NCI-H1105 (cell line): ENCODE results near the gene FAM110C.
"Not testable (repeated sequence)": the region's sequence is repeated elsewhere in the genome, so short reads cannot be mapped to it uniquely, and the experiment has no call there.

ENCODE experiments used
- DNase-seq: peaks from one replicate; lab custom pipeline; 2025; lab: John Stamatoyannopoulos, UW

Gene FAM110C

DNA sequence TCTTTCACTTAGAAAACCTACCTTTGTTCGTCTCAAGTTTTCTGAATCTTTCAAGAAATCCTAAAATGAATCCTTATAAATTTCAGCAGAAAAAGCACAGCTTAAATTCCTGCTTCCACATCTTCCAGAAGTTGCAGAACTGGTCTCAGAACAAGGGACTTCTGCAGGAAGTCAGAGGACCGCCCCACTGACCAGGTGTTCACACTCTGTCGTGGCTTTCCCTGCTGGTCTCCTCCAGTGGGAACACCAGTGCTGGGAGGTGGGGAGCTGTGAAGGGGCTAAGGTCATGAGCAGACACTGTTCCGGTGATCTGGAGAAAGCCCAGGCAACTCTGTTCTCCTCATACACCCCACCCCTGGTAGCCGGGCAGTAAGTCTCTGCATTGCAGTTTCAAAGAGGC is 3.5 kb downstream of the FAM110C start:
- DNase-seq = no peak

- no peak for DNase-seq
These were observed 5.8 kb downstream of the FAM110C start for GRCh38 chr2:40465-40864.

DNA sequence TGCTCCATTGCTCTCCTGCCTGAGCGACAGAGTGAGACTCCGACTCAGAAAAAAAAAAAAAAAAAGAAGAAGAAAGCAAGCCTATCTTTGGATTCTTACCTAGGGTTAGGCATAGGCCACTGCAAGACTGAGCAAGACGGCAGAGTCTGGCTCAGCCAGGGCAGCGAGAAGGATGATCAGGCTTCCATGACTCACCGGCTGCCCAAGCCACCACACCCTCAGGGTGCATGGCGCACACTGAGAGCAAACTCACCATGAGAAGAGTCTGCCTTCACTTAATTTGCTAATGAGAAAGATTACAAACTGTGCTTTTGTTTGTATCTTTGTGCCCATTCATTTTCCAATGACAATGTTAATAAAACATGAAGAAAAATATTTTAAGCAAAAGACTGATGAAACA is 8.2 kb downstream of the FAM110C start:
- DNase-seq = no peak

GRCh38 chr2:36318-36717 is 10.0 kb downstream of the FAM110C start:
- no peak for DNase-seq

- DNase-seq = no peak
These were observed 10.5 kb downstream of the FAM110C start for GRCh38 chr2:35852-36251.

DNA sequence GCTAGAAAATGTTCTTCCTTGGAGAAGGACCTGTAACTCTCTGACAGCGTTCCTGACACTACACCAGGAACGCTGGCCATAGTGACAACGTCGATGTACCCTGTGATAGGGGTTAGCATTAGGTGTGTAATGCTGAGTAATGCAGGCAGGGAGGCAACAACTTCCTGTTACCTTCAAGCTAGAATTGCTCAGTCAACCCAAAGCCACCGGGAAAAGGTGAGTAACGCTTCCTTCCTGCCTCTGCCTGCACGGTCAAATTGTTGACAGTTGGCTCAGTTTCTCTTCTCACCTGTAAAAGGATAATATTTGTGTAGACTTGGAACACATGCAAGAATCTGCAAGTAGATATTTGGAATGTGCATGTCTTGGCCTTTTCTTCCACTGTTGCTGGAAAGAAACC is 12.7 kb downstream of the FAM110C start:
- DNase-seq = no peak

- no peak for DNase-seq
These were observed 14.2 kb downstream of the FAM110C start for GRCh38 chr2:32068-32467.

DNA sequence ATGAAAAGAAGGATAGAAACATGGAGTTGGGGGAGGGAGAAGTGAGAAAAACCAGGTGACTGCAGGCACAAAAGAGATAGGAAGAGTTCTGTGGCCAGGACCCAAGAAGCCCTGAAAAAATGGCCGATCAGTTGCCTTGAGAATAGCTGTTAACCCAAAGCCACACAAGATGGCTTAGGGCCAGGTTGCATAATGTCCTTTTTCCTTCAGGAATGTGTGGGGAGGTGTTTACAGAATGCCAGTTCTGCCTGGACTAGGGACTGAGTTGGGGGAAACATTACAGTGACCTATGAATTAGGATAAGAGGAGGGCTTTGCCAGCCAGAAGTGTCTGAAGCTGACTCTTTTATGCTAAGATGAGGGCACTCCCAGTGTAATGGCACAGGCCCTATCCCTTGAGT is 17.1 kb downstream of the FAM110C start:
- DNase-seq = no peak

DNA sequence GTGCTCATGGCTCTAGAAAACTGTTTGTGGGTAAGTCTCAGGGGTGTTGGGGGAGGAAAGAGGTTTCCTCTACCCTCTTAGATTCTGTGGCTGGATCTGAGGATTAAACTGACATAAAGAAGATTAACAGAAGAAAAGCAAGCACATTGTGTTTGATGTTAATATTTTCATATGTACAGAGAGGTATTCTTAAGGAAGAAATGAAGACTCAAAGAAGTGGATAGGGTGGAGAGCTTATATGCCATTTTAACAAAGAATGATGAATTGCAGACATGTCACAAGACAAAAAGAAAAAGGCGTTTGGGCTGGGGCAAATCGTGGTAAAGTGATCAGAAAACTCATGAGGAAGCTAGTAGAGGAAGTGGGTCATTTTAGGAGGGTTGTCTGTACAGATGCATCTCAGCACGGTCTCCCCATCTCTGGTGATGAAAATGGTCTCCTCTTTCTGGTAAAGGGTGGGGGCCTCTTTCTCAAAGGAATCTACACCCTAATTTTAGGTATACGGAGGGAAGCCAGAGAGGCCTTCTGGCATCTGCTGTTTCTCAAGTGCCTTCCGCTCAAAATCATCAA is 17.8 kb downstream of the FAM110C start:
- DNase-seq = no peak

- no peak for DNase-seq
These were observed 19.4 kb downstream of the FAM110C start for GRCh38 chr2:26891-27290.

DNA sequence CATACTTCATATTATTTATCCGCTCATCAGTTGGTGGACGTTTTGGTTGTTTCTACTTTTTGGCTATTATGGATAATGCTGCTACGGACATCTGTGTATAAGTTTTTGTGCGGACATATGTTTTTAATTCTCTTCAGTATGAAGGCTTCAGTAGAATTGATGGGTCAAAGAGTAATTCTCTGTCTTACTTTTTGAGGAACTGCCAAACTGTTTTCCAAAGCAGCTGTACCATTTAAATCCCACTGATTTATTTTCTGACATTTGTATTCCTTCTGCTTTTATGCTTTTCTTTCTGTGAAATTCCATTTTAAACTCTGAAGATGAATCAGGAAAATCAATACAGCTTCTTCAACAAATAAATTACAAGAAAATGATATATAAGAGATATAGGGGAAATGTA is 20.8 kb downstream of the FAM110C start:
- DNase-seq = no peak

DNA sequence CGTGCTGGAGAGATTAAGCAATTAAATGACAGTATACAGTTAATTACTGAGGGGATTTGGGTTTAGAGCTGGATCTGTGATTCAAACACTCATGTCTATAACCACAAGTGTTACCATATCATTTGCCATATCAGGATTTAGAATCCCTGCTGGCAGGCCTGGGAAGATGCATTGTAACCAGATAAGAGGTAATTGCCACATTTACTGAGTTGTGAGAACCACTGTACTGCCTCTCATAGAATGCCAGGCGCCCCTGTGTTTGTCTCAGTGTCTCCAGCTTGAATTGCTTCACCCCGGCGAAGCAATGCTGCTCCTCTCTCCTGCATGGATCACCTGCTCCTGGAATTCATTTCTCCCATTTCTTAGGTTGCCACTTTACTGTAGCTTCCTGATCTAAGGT is 21.7 kb downstream of the FAM110C start:
- not testable (repeated sequence) for DNase-seq

- no peak for DNase-seq
These were observed 22.2 kb downstream of the FAM110C start for GRCh38 chr2:24107-24506.

- no peak for DNase-seq
These were observed 23.0 kb downstream of the FAM110C start for GRCh38 chr2:23283-23682.

- DNase-seq = not testable (repeated sequence)
These were observed 24.1 kb downstream of the FAM110C start for GRCh38 chr2:22244-22643.

DNA sequence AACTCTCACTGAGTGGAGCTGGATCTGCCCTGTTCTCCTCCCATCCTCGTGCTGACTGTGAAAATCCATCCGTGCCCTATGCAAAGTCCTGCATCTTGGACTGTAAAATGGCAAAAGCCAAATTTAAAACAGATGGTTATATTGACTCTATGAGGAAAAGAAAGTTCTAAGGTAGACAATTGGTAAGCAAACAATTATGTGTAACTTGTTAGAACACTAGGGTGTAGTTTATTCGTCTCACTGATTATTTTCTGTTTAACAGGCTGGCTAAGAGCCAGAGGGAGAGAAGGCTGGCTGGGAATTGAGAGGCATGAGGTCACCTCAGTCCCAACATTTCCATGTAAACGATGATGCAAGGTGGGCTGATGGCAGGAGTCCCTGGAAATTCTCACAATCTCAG is 26.0 kb downstream of the FAM110C start:
- not testable (repeated sequence) for DNase-seq

DNA sequence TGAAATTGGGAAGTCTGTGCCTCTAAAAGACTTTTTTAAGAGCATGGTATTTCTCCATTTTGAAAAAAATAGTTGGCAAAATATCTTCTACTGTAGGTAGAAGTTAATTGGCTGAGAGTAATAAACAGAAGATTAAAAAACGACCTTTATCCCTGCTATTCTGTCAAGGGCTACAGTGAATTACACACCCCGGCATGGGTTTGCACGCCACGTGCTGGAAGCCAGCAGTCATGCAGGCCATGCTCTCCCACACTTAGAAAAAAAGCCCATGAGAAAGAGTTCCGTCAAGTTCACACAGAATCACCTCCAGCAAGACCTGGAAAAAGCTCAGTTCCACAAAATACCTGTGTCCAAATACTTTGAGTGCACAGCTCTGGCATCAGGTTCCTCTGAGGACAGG is 26.8 kb downstream of the FAM110C start:
- DNase-seq = no peak

- DNase-seq = no peak
These were observed 27.7 kb downstream of the FAM110C start for GRCh38 chr2:18402-19271.

DNA sequence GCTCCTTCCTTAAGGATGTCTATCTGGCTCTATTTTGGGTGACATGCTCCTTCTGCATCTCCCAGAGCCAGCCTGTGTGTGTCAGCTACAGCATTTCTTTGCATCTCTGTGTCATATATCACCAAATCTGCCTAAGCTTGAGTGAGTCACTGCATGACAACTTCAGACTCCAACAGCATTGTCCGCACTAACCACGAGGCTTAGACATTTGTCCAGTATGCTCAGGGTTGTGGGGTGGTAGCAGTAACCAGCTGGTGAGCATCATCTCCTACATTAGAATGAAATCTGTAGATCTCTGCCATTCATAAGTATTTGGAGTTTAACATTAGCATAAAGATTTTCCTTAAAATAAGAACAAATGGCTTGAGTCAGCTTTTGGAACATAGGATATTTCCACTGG is 30.4 kb downstream of the FAM110C start:
- not testable (repeated sequence) for DNase-seq

DNA sequence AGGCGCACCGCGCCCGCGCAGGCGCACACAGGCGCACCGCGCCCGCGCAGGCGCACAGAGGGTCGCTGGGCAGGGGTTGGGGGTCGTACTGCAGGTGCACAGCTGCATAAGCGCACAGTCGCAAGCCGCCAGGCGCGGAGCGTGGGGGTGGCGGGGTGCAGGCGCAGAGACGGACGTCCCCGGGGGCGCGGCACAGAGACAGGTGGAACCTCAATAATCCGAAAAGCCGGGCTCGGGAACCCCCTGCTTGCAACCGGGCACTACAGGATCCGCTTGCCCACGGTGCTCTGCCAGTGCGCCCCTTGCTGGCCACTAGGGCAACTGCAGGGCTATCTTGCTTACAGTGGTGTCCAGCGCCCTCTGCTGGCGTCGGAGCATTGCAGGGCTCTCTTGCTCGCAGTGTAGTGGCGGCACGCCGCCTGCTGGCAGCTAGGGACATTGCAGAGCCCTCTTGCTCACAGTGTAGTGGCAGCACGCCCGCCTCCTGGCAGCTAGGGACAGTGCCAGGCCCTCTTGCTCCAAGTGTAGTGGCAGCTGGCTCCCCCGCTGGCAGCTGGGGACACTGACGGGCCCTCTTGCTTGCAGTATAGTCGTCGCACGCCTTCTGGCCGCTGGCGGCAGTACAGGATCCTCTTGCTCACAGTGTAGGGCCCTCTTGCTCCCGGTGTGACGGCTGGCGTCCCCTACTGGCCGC is 34.9 kb downstream of the FAM110C start:
- DNase-seq = no peak

DNA sequence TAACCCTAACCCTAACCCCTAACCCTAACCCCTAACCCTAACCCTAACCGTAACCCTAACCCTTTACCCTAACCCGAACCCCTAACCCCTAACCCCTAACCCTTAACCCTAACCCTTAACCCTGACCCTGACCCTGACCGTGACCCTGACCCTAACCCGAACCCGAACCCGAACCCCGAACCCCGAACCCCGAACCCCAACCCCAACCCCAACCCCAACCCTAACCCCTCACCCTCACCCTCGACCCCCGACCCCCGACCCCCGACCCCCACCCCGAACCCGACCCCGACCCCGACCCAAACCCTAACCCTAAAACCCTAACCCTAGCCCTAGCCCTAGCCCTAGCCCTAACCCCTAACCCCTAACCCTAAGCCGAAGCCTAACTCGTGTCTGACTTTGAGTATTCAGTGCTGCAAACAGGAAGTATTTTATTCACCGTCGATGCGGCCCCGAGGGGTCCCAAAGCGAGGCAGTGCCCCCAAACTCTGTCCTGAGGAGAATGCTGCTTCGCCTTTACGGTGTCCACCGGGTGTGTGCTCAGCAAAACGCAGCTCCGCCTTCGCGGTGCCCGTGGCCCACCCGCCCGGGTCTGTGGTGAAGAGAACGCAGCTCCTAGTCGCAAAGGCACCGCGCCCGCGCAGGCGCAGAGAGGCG is 36.0 kb downstream of the FAM110C start:
- no peak for DNase-seq
